Stimulated activated CD4-positive, alpha-beta T cell treated with anti-CD3 and anti-CD28 coated beads, Interleukin-1b, Interleukin-23, amount 100 ng/mL, for 48 hours (primary cell): ENCODE results near the gene NOD2.

Experiments
- DNase-seq: peaks from one replicate; pipeline ENCODE4 v3.0.0-alpha.2; 2020

The NOD2 gene

DNA sequence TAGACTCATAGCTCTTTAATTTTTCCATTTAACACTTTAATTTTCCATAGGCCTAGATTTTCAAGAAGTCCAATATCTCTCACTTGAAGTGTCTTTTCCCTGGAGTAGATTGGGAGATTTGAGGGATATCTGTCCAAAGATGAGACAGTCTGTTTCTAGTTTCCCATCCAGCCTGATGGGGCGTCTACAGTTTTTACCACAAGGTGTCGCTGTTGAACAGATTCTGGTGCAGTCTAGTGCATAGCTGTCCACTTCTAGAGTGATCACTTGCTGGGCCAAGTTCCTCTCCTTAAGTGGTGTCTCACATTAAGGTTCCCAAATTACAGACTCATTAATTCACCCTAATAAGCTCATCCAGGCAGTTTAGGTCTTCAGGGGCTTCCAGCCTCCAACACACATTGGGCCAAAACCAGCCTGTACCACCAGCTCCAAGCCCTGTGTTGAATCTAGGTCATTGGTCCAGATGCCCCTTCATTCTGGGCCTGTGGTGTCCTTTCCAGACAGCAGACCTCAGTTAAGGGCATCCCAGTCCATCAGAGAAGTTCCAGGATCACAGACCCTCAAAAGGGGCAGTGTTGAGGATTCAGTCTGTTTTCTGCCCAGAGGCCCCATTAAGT lies 21.7 kb upstream of the NOD2 start:
- DNase-seq: peak; percentile 63

DNA sequence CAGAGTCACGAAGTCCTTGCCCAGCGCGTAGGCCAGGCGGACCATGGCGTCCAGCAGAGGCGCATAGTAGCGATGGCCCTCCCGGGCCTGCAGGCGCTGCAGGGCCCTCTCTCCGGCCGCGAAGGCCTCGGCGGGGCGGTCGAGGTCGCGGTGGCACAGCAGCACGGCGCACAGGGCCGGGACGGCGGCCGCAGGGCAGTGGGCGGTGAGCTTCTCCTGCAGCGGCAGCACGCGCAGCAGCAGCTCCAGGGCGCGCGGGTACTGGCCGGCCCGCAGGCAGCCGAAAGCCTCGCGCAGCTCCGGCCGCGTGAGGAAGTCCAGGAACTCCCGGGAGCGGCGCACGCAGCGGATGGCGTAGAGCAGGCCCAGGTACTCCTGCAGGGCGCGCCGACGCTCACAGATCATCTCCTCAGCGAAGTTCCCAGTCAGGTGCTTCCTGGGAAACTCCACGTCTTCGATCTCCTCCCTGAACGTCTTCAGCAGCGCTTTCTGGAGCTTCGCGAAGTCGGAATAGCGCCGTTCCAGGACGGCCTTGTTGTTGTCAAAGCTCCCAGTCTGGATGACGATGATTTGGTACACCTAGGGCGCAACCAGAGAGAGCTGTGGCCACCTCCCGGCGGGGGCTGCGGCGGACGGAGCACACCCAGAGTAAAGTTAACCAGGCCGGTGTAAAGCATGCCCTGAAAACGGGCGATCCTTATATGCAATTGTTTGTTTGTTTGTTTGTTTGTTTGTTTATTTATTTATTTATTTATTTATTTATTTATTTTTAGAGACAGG lies 19.7 kb upstream of the NOD2 start:
- DNase-seq: no peak

DNA sequence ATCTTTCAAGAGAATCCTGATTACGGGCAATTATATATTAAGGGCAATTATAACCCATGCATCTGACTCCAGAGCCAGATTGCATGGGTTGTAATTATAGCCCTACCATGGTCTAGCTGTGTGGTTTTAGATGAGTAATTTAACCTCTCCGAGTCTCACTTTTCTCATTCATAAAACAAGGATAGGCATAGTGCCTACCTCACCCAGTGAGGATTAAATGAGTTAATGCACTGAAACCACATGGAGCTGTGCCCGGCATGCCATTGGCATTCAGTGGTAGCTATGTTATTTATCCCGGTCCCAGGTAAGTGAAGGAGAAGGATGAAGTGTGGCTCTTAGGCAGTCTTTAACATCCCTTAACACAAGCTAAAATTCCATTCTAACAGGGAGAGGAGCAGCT lies 18.6 kb upstream of the NOD2 start:
- no peak for DNase-seq

- DNase-seq: no peak
Measured at GRCh38 chr16:50675686-50676610, 17.5 kb upstream of the NOD2 start.

GRCh38 chr16:50676684-50677225 lies 16.7 kb upstream of the NOD2 start:
- no peak for DNase-seq

DNA sequence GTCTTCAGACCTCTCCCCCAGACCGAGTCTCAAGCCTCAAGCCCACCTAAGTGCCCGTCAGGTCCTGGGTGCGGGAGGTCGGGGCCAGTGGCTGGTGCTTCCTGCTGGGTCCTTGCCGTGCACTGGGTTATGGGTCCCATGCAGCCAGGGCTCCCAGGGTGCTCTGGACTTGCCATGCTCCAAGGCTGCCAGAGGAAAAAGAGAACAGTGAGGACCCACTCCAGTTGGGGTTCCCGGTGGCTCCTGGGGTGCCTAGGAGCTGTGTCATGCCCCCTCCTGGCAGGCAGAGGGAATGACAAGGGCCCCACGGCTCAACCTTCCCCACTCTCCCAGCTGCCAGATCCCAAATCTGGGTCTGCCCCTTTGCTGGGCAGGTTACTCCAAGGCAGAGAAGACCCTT lies 16.1 kb upstream of the NOD2 start:
- DNase-seq: no peak

DNA sequence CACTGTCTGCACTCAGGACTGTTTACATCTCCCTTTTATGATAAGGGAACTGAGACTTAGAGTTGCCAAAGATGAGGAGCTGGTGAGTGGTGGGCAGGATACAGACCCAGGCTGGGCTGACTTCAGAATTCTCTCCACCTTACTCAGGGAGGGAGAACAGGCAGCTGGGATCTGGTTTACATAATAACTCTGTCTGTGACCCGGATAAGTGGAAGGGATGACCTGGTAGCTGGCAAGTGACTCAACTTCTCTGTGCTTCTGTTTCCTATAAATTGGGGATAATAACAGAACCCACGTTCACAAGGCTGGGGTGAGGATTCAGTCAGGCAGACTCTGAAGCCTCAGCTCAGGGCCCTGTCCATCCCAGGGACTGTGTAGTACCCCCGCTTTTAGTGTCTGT lies 14.9 kb upstream of the NOD2 start:
- DNase-seq: no peak

GRCh38 chr16:50679266-50679665 lies 14.1 kb upstream of the NOD2 start:
- DNase-seq: no peak

- no peak for DNase-seq
Measured at GRCh38 chr16:50679676-50680555, 13.5 kb upstream of the NOD2 start.

DNA sequence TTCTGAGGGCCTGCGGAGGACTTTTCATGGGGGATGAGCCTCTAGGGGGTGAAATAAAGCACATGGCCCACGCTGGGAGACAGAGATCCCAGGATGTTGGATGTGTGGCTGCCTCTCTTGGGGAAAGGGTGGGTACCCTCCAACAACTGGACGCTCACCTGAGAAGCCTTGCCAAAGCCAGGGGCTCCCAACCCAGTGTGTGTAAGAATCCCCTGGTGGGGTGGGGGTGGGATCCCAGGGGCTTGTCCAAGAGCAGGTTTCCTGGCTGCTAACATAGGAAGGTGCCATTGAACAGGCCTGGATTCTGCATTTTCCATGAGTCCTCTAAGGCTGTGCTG lies 12.9 kb upstream of the NOD2 start:
- DNase-seq: no peak

DNA sequence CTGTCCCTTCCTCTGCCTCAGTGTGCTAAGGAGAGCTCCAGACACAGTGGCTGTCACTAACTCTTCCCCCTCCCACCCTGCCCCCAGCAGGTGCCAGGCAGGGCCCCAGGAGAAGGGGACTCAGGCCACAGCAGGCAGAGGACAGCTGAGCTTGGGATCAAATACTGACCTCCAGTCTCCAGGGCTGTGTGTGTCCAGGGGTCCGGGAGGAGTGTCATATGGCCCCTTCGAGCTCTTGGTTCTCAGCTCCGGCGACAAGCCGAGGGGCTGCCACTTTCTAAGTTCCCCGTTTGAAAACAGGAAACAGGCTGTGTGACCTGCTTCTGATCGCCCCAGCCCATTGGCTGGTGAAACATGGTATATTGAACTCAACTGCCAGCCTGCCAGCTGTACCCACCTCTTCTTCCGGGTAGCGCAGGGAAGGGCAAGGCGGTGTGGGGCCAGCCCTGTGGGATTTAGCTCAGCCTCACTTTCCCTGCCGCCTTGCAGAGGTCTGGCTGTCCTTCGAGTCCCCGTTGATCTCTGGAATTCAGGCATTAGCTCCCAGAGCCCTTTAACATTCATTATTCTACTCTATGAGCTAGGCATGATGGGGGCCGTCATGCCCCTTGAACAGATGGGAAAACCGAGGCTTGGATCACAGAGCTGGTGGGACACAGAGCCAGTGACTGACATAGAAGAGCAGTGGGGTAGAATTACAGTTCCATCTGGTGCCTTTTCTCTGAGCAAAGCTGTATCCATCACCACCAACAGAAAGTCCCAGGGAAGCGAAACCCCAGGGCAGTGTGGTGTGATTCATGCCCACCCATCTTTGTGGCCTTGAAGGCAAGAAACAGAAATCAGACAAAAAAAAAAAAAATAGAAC lies 12.2 kb upstream of the NOD2 start, which contains the start of gene SNX20:
TSS of gene SNX20 (minus strand) at position 292 of the 865 bp plus-strand sequence. CDS start 3,786 bp downstream, outside the sequence.
- DNase-seq: peak; percentile 62

- DNase-seq: peak; percentile 54
Measured at GRCh38 chr16:50683689-50684374, 9.6 kb upstream of the NOD2 start.

GRCh38 chr16:50684823-50685461 lies 8.5 kb upstream of the NOD2 start:
- DNase-seq: peak; percentile 56

DNA sequence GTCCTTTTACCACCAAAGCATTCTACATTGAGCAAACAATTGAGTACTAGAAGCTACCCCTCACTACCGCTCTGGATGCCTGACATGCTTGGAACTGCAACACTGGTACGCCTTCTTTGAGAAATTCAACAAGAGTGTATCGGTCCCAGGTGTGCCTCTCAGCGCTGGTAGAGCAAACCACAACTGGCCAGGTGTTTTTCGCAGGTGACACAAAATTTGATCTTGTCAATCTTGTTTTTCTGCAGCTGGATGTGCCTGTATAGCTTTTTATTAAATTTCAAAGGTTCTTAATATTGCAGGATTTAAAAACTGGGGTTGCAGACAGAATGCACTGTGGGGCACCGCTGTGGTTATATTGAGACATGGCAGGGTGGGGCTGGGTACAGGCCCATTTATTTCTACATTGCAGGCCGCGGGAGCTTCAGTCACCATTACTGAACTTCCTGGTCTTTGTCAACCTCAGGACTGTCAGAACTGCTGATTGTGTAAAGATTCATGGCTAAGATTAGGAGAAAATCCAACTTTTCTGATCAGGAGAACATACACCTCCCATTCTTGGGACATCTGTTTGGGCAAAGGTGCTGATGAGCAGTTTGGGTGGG lies 7.8 kb upstream of the NOD2 start:
- no peak for DNase-seq

GRCh38 chr16:50688083-50688482 lies 5.3 kb upstream of the NOD2 start:
- no peak for DNase-seq

- no peak for DNase-seq
Measured at GRCh38 chr16:50688867-50689266, 4.5 kb upstream of the NOD2 start.

- DNase-seq: no peak
Measured at GRCh38 chr16:50690177-50690576, 3.2 kb upstream of the NOD2 start.

DNA sequence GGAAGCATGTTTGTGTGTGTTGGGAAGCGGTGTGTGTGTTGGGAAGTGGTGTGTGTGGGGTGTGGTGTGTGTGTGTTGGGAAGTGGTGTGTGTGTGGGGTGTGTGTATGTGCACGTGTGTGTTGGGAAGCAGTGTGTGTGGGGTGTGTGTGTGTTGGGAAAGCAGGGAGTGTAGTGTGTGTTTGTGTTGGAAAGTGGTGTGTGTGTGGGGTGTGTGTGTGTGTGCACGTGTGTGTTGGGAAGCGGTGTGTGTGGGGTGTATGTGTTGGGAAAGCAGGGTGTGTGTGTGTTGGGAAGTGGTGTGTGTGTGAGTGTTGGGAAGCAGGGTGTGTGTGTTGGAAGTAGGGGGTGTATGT lies 785 bp upstream of the NOD2 start:
- DNase-seq: no peak

- no peak for DNase-seq
Measured at GRCh38 chr16:50694206-50694605, 800 bp downstream of the NOD2 start.
